Measurements from ENCODE around the gene CACNA2D1. TPM values are rescaled to one million over a fixed set of nuclear protein-coding genes. Genes with fewer than 3 reads are reported as not detected.

CACNA2D1 gene
- total RNA-seq, 1 experiment from 2014 or later, result 9.8 TPM

DNA sequence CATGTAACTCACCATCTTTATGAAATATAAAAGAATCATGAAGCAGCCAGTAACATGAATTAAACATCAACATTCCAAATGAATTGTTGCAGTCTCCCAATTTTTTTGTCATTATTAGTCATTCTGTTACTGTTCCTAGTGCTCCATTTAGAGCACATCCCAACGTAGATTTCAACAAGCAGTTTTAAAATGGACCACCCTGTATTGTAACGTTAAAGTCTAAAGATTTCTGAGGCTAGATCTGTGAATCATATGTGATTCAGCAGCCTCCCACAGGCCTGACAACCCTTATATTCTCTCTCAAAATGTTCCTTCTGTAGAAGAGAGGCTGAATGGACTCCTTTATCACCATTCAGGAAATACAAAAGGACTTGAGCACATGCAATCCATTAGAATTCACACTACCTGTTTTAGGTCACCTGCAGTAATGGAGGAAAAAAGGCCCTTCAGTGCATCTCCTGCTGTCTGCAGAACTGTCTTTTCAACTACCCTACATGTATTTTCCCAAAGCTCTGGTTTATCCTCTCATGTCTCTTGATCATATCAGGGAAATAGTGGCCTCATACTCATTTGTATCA lies 81.4 kb downstream of the CACNA2D1 start:
- Histone ChIP-seq H3K9me3 (ENCODE audit: control insufficient read depth, insufficient read depth, low read depth, low read length) (no peaks in the 10 kb centered on the region), H3K27ac (ENCODE audit: low read length) (no peak overlapping the region), H3K4me3 (ENCODE audit: low read depth in 2 of 2, low read length in 2 of 2) (no peak overlapping the region), H3K4me1 (ENCODE audit: control insufficient read depth, insufficient read depth, low read length) (no peaks in the 10 kb centered on the region), H3K27me3 (ENCODE audit: control insufficient read depth, insufficient read depth, low read length) (no peaks in the 10 kb centered on the region), H3K36me3 (ENCODE audit: control insufficient read depth, insufficient read depth, low read length) (no peaks in the 10 kb centered on the region)
- in situ Hi-C loops (cut with HindIII; ENCODE audit: low pct_unique_long_range_greater_than_20kb, low sequenced_read_pairs) (no loop called here), intact Hi-C loops (cut with micrococcal nuclease; ENCODE audit: unreplicated experiment) (no loop called here)
- no peak for DNase-seq (ENCODE audit: low read depth, low spot score)
- no peak for ATAC-seq
- BruUV-seq (replicated peaks), result no TSS peak
- ChIA-PET CTCF (no interaction called here), POLR2A (no interaction called here)
- TF ChIP-seq SIN3A (IDR thresholded peaks at IDR 0.05; ENCODE audit: borderline replicate concordance, insufficient read depth, low read depth, low read length), result no peak
- no peak for TF ChIP-seq POLR2AphosphoS5 (IDR thresholded peaks at IDR 0.05; ENCODE audit: low read depth, low read length)
- TF ChIP-seq, protein P1, sequence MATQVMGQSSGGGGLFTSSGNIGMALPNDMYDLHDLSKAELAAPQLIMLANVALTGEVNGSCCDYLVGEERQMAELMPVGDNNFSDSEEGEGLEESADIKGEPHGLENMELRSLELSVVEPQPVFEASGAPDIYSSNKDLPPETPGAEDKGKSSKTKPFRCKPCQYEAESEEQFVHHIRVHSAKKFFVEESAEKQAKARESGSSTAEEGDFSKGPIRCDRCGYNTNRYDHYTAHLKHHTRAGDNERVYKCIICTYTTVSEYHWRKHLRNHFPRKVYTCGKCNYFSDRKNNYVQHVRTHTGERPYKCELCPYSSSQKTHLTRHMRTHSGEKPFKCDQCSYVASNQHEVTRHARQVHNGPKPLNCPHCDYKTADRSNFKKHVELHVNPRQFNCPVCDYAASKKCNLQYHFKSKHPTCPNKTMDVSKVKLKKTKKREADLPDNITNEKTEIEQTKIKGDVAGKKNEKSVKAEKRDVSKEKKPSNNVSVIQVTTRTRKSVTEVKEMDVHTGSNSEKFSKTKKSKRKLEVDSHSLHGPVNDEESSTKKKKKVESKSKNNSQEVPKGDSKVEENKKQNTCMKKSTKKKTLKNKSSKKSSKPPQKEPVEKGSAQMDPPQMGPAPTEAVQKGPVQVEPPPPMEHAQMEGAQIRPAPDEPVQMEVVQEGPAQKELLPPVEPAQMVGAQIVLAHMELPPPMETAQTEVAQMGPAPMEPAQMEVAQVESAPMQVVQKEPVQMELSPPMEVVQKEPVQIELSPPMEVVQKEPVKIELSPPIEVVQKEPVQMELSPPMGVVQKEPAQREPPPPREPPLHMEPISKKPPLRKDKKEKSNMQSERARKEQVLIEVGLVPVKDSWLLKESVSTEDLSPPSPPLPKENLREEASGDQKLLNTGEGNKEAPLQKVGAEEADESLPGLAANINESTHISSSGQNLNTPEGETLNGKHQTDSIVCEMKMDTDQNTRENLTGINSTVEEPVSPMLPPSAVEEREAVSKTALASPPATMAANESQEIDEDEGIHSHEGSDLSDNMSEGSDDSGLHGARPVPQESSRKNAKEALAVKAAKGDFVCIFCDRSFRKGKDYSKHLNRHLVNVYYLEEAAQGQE (IDR thresholded peaks at IDR 0.05; ENCODE audit: insufficient read depth in 1 of 2, low read depth in 2 of 2, low read length in 1 of 2), result no peak
- TF ChIP-seq, protein P2, sequence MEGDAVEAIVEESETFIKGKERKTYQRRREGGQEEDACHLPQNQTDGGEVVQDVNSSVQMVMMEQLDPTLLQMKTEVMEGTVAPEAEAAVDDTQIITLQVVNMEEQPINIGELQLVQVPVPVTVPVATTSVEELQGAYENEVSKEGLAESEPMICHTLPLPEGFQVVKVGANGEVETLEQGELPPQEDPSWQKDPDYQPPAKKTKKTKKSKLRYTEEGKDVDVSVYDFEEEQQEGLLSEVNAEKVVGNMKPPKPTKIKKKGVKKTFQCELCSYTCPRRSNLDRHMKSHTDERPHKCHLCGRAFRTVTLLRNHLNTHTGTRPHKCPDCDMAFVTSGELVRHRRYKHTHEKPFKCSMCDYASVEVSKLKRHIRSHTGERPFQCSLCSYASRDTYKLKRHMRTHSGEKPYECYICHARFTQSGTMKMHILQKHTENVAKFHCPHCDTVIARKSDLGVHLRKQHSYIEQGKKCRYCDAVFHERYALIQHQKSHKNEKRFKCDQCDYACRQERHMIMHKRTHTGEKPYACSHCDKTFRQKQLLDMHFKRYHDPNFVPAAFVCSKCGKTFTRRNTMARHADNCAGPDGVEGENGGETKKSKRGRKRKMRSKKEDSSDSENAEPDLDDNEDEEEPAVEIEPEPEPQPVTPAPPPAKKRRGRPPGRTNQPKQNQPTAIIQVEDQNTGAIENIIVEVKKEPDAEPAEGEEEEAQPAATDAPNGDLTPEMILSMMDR (IDR thresholded peaks at IDR 0.05), result no peak
- TF ChIP-seq TCF7L2 (IDR thresholded peaks at IDR 0.05; ENCODE audit: low read depth, low read length), result no peak

DNA sequence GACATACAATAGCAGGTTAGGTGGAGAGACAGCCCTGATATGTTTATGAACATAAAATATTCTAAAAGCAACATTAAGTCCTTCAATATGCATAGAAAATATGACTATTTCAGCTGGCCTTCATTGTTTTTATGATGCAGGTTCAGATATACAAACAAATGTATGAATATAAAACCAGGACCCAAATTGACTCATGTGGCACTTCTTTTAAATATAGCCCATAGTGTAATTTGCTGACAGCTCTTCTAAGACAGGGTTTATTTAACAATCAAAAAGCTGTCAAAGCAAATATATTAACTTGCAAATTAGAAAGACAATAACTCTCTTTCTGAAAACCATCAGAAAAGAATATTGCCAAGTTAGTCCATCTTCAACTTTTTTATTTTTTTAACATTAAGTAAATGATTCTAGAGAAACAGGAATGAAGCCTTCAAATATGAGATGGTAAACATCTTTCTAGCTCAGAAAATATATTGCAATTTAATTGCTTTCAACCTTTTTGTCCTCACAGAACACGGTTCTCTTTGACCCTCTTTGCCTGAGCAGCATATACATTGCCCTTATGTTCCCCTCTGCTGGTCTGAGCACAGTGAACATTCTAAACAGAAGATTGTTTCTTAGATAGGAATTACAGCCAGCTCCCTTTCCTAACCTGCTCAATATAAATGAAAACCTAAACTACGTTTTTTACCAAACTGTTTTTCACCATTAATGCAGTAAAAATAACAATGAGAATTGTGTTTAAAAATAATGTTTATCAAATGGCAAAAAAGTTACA lies 82.8 kb downstream of the CACNA2D1 start:
- no peak for DNase-seq (ENCODE audit: low read depth, low spot score)
- intact Hi-C loops (cut with micrococcal nuclease; ENCODE audit: unreplicated experiment) (no loop called here), in situ Hi-C loops (cut with HindIII; ENCODE audit: low pct_unique_long_range_greater_than_20kb, low sequenced_read_pairs) (no loop called here)
- no peaks in the 10 kb centered on the region for H3K9me3 ChIP-seq (ENCODE audit: control insufficient read depth, insufficient read depth, low read depth, low read length)
- CTCF ChIA-PET, result no interaction called here
- TF ChIP-seq SIN3A (IDR thresholded peaks at IDR 0.05; ENCODE audit: borderline replicate concordance, insufficient read depth, low read depth, low read length) (no peak), TCF7L2 (IDR thresholded peaks at IDR 0.05; ENCODE audit: low read depth, low read length) (no peak), POLR2AphosphoS5 (IDR thresholded peaks at IDR 0.05; ENCODE audit: low read depth, low read length) (no peak)
- TF ChIP-seq, protein P2 (IDR thresholded peaks at IDR 0.05), result no peak
- TF ChIP-seq, protein P1 (IDR thresholded peaks at IDR 0.05; ENCODE audit: insufficient read depth in 1 of 2, low read depth in 2 of 2, low read length in 1 of 2), result no peak
- no peak for ATAC-seq
- H3K4me1 ChIP-seq (ENCODE audit: control insufficient read depth, insufficient read depth, low read length), result no peaks in the 10 kb centered on the region
- POLR2A ChIA-PET, result no interaction called here
- H3K4me3 ChIP-seq (ENCODE audit: low read depth in 2 of 2, low read length in 2 of 2), result no peak overlapping the region
- no peaks in the 10 kb centered on the region for H3K36me3 ChIP-seq (ENCODE audit: control insufficient read depth, insufficient read depth, low read length)
- no TSS peak for BruUV-seq (replicated peaks)
- no peak overlapping the region for H3K27ac ChIP-seq (ENCODE audit: low read length)
- H3K27me3 ChIP-seq (ENCODE audit: control insufficient read depth, insufficient read depth, low read length), result no peaks in the 10 kb centered on the region
